Spleen (tissue), 11 donors: ENCODE data around the gene LRIG1. TPM values are rescaled to one million over a fixed set of nuclear protein-coding genes. Genes with fewer than 3 reads are reported as not detected.

ENCODE experiments used
- DNase-seq: peaks from one replicate; pipeline ENCODE4 v3.0.0-alpha.2; 2020
- H3K27ac ChIP-seq, 8 donors: fragments of 200-600 bp; sonication (generic) in 7 of 8; 1 replicate in 4 of 8; 2 replicates in 4 of 8; pipeline versions ENCODE4 v1.5.0 to v1.8.0; 2016 to 2021; ENCODE audit warnings: inconsistent platforms in 4 of 8, mild to moderate bottlenecking in 4 of 8, moderate library complexity in 1 of 8
- H3K27me3 ChIP-seq, 7 donors: fragments of 200-600 bp; sonication (generic) in 6 of 7; replicated peaks in 1 of 7; 1 replicate in 4 of 7; 2 replicates in 3 of 7; pipeline versions ENCODE4 v1.5.0 to v1.8.0; 2016 to 2021; ENCODE audit warnings: inconsistent platforms in 3 of 7, mild to moderate bottlenecking in 1 of 7
- H3K36me3 ChIP-seq, 6 donors: fragments of 200-600 bp; sonication (generic) in 5 of 6; 1 replicate in 4 of 6; 2 replicates in 2 of 6; pipeline versions ENCODE4 v1.5.0 to v1.8.0; 2016 to 2021; ENCODE audit warnings: inconsistent platforms in 2 of 6
- H3K4me1 ChIP-seq, 6 donors: fragments of 200-600 bp; sonication (generic) in 5 of 6; 1 replicate in 3 of 6; 2 replicates in 3 of 6; pipeline versions ENCODE4 v1.5.0 to v1.8.0; 2016 to 2021; ENCODE audit warnings: inconsistent platforms in 3 of 6
- H3K4me3 ChIP-seq, 8 donors: fragments of 200-600 bp; sonication (generic) in 7 of 8; 1 replicate in 4 of 8; 2 replicates in 4 of 8; pipeline versions ENCODE4 v1.5.0 to v1.8.0; 2016 to 2021; ENCODE audit warnings: inconsistent platforms in 4 of 8, mild to moderate bottlenecking in 4 of 8, moderate library complexity in 2 of 8
- H3K9me3 ChIP-seq, 8 donors: fragments of 200-600 bp; sonication (generic) in 7 of 8; 1 replicate in 4 of 8; 2 replicates in 4 of 8; pipeline versions ENCODE4 v1.5.0 to v1.8.0; 2016 to 2021; ENCODE audit warnings: inconsistent platforms in 4 of 8
- CTCF ChIP-seq, 11 experiments: fragments of 200-600 bp in 7 of 11; fragments of 450-650 bp in 4 of 11; sonication (generic) in 4 of 11; IDR thresholded peaks in 8 of 11; conservative IDR thresholded peaks in 3 of 11; 1 replicate in 7 of 11; 2 replicates in 4 of 11; pipeline versions ENCODE4 v1.4.0 to v1.8.0; 2016 to 2021; ENCODE audit warnings: antibody characterized with exemption in 11 of 11, inconsistent platforms in 4 of 11, mild to moderate bottlenecking in 1 of 11
- POLR2A ChIP-seq, 3 donors: fragments of 450-650 bp; IDR thresholded peaks; one replicate each; pipeline ENCODE4 v1.5.1; 2017; ENCODE audit warnings: antibody characterized with exemption in 3 of 3, mild to moderate bottlenecking in 1 of 3
- POLR2AphosphoS5 ChIP-seq, 3 donors: sonication (generic); formaldehyde crosslinking; IDR thresholded peaks; one replicate each; pipeline ENCODE4 v1.5.1; 2017; ENCODE audit warnings: antibody characterized with exemption in 3 of 3
- WGBS, 5 donors: extraction: QIAGEN DNeasy Blood & Tissue Kit in 3 of 5; methylation state at CpG; one replicate each; pipeline versions ENCODE4 v1.1.5 to v1.1.7; 2013 to 2018; 5-methylcytosine and 5-hydroxymethylcytosine counted together
- intact Hi-C: fragments of 100-400 bp; cut with DNase I; formaldehyde crosslinking; loops from one replicate; pipeline ENCODE4 v1.15.0; 2023; ENCODE audit warnings: low total_unique reads
- polyA plus RNA-seq, 3 donors: library from polyadenylated mRNA; stranded (reverse); fragments of 200-250 nt; gene quantifications; one replicate each; pipeline ENCODE4 v1.2.1, GENCODE V29; 2013
- total RNA-seq, 7 donors: library from RNA; depleted of rRNA in 3 of 7; stranded (reverse); fragments of >200 nt in 3 of 7; fragmentation: NEBNext Ultra II Directional in 4 of 7; extraction: Animal tissue kit (Norgen Biotek cat#: 25700) in 4 of 7; gene quantifications; one replicate each; pipeline versions ENCODE4 v1.1.0 to v1.2.1, GENCODE V29; 2016 to 2021
- donor health status: healthy with polysubstance abuse.
- donor health status: DM: no; HTN: no; CAD: no; lungs with moderate emphysema.
- donor health status: DM: no; HTN: no; CAD: no.
- donor health status: Bipolar disorder and iron deficiency.
- donor health status: healthy.
- donor health status: DM: no; HTN: no; CAD: no.
- donor health status: DM: yes; HTN: yes; CAD: no.

The LRIG1 gene
- total and polyA plus RNA-seq, 10 donors, result 5.9 to 19.7 (median 11.9) TPM

- peaks cover 0 to 81% (median 26%) of the 10 kb centered on the region in 6 donors for H3K36me3 ChIP-seq
- WGBS, 5 donors, result 79 to 96% (median 89%) methylated on average over 15 to 17 of the region's 17 CpGs
- no peaks in the 10 kb centered on the region for H3K9me3 ChIP-seq
- TF ChIP-seq POLR2A (IDR thresholded peaks at IDR 0.05) (no peak), CTCF (IDR thresholded peaks at IDR 0.05 in 8 of 11, conservative IDR thresholded peaks at IDR 0.05 in 3 of 11) (no peak), POLR2AphosphoS5 (IDR thresholded peaks at IDR 0.05) (no peak)
- H3K4me3 ChIP-seq, result no peak overlapping the region
- no peak overlapping the region for H3K27ac ChIP-seq
- no peaks in the 10 kb centered on the region for H3K27me3 ChIP-seq
- peaks cover 0 to 6% (median 0%) of the 10 kb centered on the region in 6 donors for H3K4me1 ChIP-seq
- intact Hi-C loops, result loop anchor here (5.0 kb wide), 1 partner anchor 410 kb away; no protein-coding TSS in a partner anchor
- no peak for DNase-seq
These were observed 93.8 kb downstream of the LRIG1 start for GRCh38 chr3:66406831-66407610.

GRCh38 chr3:66406163-66406562 is 94.7 kb downstream of the LRIG1 start:
- DNase-seq, result no peak
- Histone ChIP-seq H3K36me3 (peaks cover 0 to 81% (median 25%) of the 10 kb centered on the region in 6 donors), H3K27ac (no peak overlapping the region), H3K27me3 (no peaks in the 10 kb centered on the region), H3K9me3 (no peaks in the 10 kb centered on the region), H3K4me3 (no peak overlapping the region), H3K4me1 (peaks cover 0 to 6% (median 0%) of the 10 kb centered on the region in 6 donors)
- WGBS, 5 donors, result 80 to 93% (median 91%) methylated on average over 5 of the region's 5 CpGs
- intact Hi-C loops, result loop anchor here (5.0 kb wide), 1 partner anchor 411 kb away; no protein-coding TSS in a partner anchor
- TF ChIP-seq CTCF (IDR thresholded peaks at IDR 0.05 in 8 of 11, conservative IDR thresholded peaks at IDR 0.05 in 3 of 11) (no peak), POLR2A (IDR thresholded peaks at IDR 0.05) (no peak), POLR2AphosphoS5 (IDR thresholded peaks at IDR 0.05) (no peak)

GRCh38 chr3:66405701-66406091 is 95.1 kb downstream of the LRIG1 start:
- intact Hi-C loops, result loop anchor here (5.0 kb wide), 1 partner anchor 412 kb away; no protein-coding TSS in a partner anchor
- peaks cover 0 to 78% (median 25%) of the 10 kb centered on the region in 6 donors for H3K36me3 ChIP-seq

GRCh38 chr3:66404903-66405700 is 95.7 kb downstream of the LRIG1 start:
- Histone ChIP-seq H3K27me3 (no peaks in the 10 kb centered on the region), H3K4me3 (no peak overlapping the region), H3K9me3 (no peaks in the 10 kb centered on the region), H3K27ac (no peak overlapping the region), H3K36me3 (peaks cover 0 to 77% (median 24%) of the 10 kb centered on the region in 6 donors), H3K4me1 (peaks cover 0 to 6% (median 0%) of the 10 kb centered on the region in 6 donors)
- intact Hi-C loops, result loop anchor here (5.0 kb wide), 1 partner anchor 412 kb away; no protein-coding TSS in a partner anchor
- peak; percentile 64 for DNase-seq
- TF ChIP-seq CTCF (IDR thresholded peaks at IDR 0.05 in 8 of 11, conservative IDR thresholded peaks at IDR 0.05 in 3 of 11), result no peak
- no peak for TF ChIP-seq POLR2A (IDR thresholded peaks at IDR 0.05)
- no peak for TF ChIP-seq POLR2AphosphoS5 (IDR thresholded peaks at IDR 0.05)
- 97 to 98% (median 98%) methylated on average over 30 to 32 of the region's 32 CpGs for WGBS, 5 donors

More at GRCh38 chr3:66405701-66406091, 95.1 kb downstream of the LRIG1 start:
- Histone ChIP-seq H3K27ac (no peak overlapping the region), H3K27me3 (no peaks in the 10 kb centered on the region), H3K4me1 (peaks cover 0 to 6% (median 0%) of the 10 kb centered on the region in 6 donors), H3K9me3 (no peaks in the 10 kb centered on the region), H3K4me3 (no peak overlapping the region)
- TF ChIP-seq POLR2A (IDR thresholded peaks at IDR 0.05) (no peak), POLR2AphosphoS5 (IDR thresholded peaks at IDR 0.05) (no peak)
- peak; percentile 61 for DNase-seq
- WGBS, 5 donors, result 93 to 97% (median 95%) methylated on average over 11 of the region's 11 CpGs
